BJ (cell line): ENCODE measurements around the gene MS4A4A. TPM values are rescaled to one million over a fixed set of nuclear protein-coding genes. Genes with fewer than 3 reads are reported as not detected.

Experiments used
- CTCF ChIA-PET: fragments of 350-600 bp; formaldehyde crosslinking; extraction: SDS; loops from one replicate; lab custom pipeline; 2021; ENCODE audit warnings: antibody characterized with exemption, inconsistent platforms; lab: Yijun Ruan, JAX
- POLR2A ChIA-PET: fragments of 300-600 bp; sonication (Branson Sonifier 250); formaldehyde crosslinking; extraction: SDS; loops from one replicate; lab custom pipeline; 2021; ENCODE audit warnings: antibody characterized with exemption; lab: Charles Lee
- DNase-seq: peaks from one replicate; pipeline ENCODE4 v3.0.0-alpha.2; 2011; ENCODE audit warnings: low read depth
- H3K27me3 ChIP-seq: 2 replicates; pipeline ENCODE4 v1.6.0; 2011; ENCODE audit warnings: low read length; ENCODE audit not compliant: control insufficient read depth, insufficient read depth
- H3K36me3 ChIP-seq: 2 replicates; pipeline ENCODE4 v1.5.1; 2011; ENCODE audit warnings: low read length; ENCODE audit not compliant: control insufficient read depth, insufficient read depth
- H3K4me3 ChIP-seq: 2 replicates; pipeline ENCODE4 v1.5.1; 2011; ENCODE audit warnings: low read depth, mild to moderate bottlenecking, control low read depth, low read length
- polyA plus RNA-seq: library from polyadenylated mRNA; depleted of rRNA; stranded (reverse); fragments of >200 nt; gene quantifications from 2 replicates; pipeline ENCODE4 v1.2.3, GENCODE V29; 2011
- TF ChIP-seq, protein P1 (sequence below): IDR thresholded peaks from 2 replicates; pipeline ENCODE4 v1.5.1; 2011; ENCODE audit warnings: low read depth, mild to moderate bottlenecking, control low read depth, inconsistent platforms, low read length, moderate library complexity; ENCODE audit not compliant: insufficient read depth

MS4A4A gene
- polyA plus RNA-seq, 1 experiment, result not detected

DNA sequence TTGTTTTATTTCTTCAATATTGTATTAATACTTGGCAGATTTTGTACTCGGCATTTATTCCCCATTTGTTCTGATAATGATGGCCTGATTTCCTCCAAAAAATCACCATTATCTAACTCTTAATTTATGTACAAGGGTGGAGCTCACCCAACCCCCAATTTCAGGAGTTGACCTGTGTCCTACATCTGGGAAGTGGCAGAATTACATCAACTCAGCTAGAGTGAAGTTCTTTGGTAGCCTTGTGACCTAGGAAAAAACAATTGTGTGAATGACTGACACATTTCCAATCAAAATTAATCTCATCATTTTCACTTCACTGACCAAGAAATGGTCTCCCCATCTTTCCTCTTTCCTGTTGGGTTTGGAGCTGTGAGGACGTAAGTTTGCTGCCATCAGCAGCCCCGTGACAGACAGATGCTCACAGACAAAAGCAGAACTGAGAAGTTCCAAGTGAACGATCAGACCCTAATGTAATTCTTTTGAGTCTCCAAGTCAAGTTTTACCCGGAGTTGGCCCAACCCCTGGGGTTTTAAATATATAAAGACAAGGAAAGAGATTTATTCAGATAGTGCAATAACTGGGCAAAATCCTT is 30.0 kb downstream of the MS4A4A start:
- no peak for DNase-seq
- TF ChIP-seq, protein P1, sequence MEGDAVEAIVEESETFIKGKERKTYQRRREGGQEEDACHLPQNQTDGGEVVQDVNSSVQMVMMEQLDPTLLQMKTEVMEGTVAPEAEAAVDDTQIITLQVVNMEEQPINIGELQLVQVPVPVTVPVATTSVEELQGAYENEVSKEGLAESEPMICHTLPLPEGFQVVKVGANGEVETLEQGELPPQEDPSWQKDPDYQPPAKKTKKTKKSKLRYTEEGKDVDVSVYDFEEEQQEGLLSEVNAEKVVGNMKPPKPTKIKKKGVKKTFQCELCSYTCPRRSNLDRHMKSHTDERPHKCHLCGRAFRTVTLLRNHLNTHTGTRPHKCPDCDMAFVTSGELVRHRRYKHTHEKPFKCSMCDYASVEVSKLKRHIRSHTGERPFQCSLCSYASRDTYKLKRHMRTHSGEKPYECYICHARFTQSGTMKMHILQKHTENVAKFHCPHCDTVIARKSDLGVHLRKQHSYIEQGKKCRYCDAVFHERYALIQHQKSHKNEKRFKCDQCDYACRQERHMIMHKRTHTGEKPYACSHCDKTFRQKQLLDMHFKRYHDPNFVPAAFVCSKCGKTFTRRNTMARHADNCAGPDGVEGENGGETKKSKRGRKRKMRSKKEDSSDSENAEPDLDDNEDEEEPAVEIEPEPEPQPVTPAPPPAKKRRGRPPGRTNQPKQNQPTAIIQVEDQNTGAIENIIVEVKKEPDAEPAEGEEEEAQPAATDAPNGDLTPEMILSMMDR, result no peak
- no peak overlapping the region for H3K4me3 ChIP-seq
- ChIA-PET CTCF (no interaction called here), POLR2A (no interaction called here)
- no peaks in the 10 kb centered on the region for H3K36me3 ChIP-seq
- H3K27me3 ChIP-seq, result no peaks in the 10 kb centered on the region

DNA sequence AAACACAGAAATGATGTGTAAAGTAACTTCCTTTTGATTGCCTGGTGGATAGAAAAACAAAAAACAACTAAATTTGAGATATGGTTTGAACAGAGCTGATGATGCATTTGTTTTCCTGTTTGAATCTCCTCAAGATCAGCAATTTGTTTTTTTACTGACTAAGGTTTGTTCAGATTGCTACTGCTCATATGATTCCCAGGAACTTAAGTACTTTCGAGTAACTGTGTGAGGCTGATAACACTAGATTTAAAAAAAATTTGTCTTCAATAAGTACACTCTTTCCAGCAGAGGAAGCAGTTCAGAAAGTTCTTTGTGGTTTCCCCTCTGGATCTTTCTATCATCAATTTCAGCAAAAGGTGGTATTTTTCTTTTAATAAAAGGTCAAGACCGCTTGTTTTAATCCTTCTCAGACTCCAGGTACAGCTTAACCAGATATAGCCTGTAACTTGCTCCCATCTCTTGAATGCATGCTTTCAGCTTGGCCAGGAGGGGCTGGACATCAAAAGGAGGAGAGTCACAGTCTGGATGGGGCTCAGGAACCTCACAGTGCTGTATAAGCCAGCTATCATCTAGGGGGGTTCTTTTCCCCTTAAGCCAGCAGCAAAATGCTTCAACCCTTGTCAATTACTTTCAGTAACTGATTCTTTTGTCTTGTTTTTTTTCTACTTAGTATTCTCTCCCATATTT is 34.3 kb downstream of the MS4A4A start:
- DNase-seq, result no peak
- ChIA-PET CTCF (interaction anchor here (1.1 kb wide), 1 partner anchor 50 kb away, joined by 3 read pairs; no protein-coding TSS in a partner anchor), POLR2A (no interaction called here)
- Histone ChIP-seq H3K27me3 (no peaks in the 10 kb centered on the region), H3K4me3 (no peak overlapping the region), H3K36me3 (no peaks in the 10 kb centered on the region)
- TF ChIP-seq, protein P1, result no peak

DNA sequence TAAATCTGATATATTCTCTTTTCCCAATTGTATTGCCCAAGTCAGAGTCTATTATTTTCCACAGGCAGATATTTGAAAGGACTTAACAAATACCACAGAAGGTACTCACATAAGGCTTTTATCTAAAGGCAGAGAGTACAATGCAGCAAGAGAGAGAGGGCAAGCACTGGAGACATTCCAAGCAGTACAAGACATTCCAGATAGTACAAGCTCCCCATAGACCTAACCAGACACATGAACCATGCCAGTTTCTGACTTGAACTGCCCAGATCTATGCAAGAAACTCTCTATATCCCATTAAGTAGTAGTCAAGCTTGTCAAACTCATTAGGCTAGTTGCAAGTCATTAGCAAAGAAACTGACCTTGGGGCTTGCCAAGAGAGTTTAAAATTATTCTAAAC is 35.4 kb downstream of the MS4A4A start:
- H3K4me3 ChIP-seq, result no peak overlapping the region
- CTCF ChIA-PET, result interaction anchor here (1.1 kb wide), 1 partner anchor 47 kb away, joined by 3 read pairs; no protein-coding TSS in a partner anchor
- H3K27me3 ChIP-seq, result no peaks in the 10 kb centered on the region
- no peaks in the 10 kb centered on the region for H3K36me3 ChIP-seq
- POLR2A ChIA-PET, result no interaction called here
- TF ChIP-seq, protein P1, result no peak
- DNase-seq, result no peak

DNA sequence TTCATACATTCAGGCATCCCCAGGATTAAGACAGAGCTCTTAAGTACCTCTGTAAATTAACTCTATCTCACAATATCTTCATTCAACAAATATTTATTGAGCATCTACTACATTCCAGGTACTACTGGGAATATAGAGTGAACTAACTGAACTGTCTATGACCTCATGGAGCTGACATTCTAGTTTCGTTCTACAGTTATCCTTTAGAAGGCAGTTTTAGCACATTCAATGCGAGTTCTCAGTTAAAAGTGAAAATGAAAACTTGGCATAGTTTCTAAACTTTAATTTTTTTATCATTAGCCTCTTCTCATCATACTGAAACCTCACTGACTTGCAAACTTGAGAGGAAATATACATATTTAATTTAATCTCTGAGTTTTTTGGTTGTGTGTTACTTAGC is 35.9 kb downstream of the MS4A4A start:
- Histone ChIP-seq H3K27me3 (no peaks in the 10 kb centered on the region), H3K36me3 (no peaks in the 10 kb centered on the region), H3K4me3 (no peak overlapping the region)
- no peak for DNase-seq
- CTCF ChIA-PET, result interaction anchor here (1.1 kb wide), 1 partner anchor 46 kb away, joined by 3 read pairs; no protein-coding TSS in a partner anchor
- TF ChIP-seq, protein P1, result no peak
- POLR2A ChIA-PET, result no interaction called here

DNA sequence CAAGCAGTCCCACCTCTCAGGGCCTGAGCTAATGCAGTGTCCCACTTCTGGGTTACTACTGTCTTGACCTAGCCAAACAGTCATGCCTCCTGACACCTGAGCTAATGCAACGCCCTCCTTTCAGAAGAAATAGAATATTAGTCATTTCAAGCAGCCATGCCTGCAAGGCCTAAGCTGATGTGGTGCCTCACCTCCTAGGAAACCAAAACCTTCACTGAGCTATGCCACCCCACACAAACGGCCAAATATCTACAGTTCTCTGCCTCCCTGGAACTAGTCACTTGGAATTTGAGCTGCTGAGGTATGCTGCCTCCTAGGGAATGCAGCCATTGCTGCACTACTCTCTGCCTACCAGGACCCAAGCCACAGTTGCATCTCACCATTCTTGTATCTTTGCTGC is 38.3 kb downstream of the MS4A4A start:
- POLR2A ChIA-PET, result no interaction called here
- CTCF ChIA-PET, result no interaction called here
- TF ChIP-seq, protein P1, result no peak
- Histone ChIP-seq H3K27me3 (no peaks in the 10 kb centered on the region), H3K36me3 (no peaks in the 10 kb centered on the region), H3K4me3 (no peak overlapping the region)
- no peak for DNase-seq
